Measurements from ENCODE around the gene NEURL1B.

Gene NEURL1B

GRCh38 chr5:172642486-172642885 lies 1.4 kb downstream of the NEURL1B start:
- Histone ChIP-seq H3K4me3 (ENCODE audit: low read depth, low read length) (no peak overlapping the region), H3K27me3 (replicated peaks) (peaks cover 38% of the 10 kb centered on the region), H3K36me3 (replicated peaks) (no peaks in the 10 kb centered on the region), H3K27ac (no peak overlapping the region)
- no peak for DNase-seq
- TF ChIP-seq, protein P1, sequence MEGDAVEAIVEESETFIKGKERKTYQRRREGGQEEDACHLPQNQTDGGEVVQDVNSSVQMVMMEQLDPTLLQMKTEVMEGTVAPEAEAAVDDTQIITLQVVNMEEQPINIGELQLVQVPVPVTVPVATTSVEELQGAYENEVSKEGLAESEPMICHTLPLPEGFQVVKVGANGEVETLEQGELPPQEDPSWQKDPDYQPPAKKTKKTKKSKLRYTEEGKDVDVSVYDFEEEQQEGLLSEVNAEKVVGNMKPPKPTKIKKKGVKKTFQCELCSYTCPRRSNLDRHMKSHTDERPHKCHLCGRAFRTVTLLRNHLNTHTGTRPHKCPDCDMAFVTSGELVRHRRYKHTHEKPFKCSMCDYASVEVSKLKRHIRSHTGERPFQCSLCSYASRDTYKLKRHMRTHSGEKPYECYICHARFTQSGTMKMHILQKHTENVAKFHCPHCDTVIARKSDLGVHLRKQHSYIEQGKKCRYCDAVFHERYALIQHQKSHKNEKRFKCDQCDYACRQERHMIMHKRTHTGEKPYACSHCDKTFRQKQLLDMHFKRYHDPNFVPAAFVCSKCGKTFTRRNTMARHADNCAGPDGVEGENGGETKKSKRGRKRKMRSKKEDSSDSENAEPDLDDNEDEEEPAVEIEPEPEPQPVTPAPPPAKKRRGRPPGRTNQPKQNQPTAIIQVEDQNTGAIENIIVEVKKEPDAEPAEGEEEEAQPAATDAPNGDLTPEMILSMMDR (IDR thresholded peaks at IDR 0.05; ENCODE audit: low read depth, low read length, missing control alignments): no peak
- in situ Hi-C loops (cut with HindIII; ENCODE audit: low pct_ligation_motif_present, low sequenced_read_pairs): no loop called here

- H3K4me3 ChIP-seq (ENCODE audit: low read depth, low read length): no peak overlapping the region
- TF ChIP-seq, protein P1 (IDR thresholded peaks at IDR 0.05; ENCODE audit: low read depth, low read length, missing control alignments): no peak
- H3K27me3 ChIP-seq (replicated peaks): peaks cover 31% of the 10 kb centered on the region
- in situ Hi-C loops (cut with HindIII; ENCODE audit: low pct_ligation_motif_present, low sequenced_read_pairs): no loop called here
- no peak for DNase-seq
- H3K27ac ChIP-seq: no peak overlapping the region
- no peaks in the 10 kb centered on the region for H3K36me3 ChIP-seq (replicated peaks)
Measured at GRCh38 chr5:172642926-172643871, 2.1 kb downstream of the NEURL1B start.

GRCh38 chr5:172644266-172644665 lies 3.2 kb downstream of the NEURL1B start:
- TF ChIP-seq, protein P1 (IDR thresholded peaks at IDR 0.05; ENCODE audit: low read depth, low read length, missing control alignments): no peak
- H3K27ac ChIP-seq: no peak overlapping the region
- no peaks in the 10 kb centered on the region for H3K36me3 ChIP-seq (replicated peaks)
- H3K4me3 ChIP-seq (ENCODE audit: low read depth, low read length): no peak overlapping the region
- H3K27me3 ChIP-seq (replicated peaks): peaks cover 31% of the 10 kb centered on the region
- in situ Hi-C loops (cut with HindIII; ENCODE audit: low pct_ligation_motif_present, low sequenced_read_pairs): no loop called here
- DNase-seq: no peak

- in situ Hi-C loops (cut with HindIII; ENCODE audit: low pct_ligation_motif_present, low sequenced_read_pairs): no loop called here
- Histone ChIP-seq H3K27me3 (replicated peaks) (peaks cover 33% of the 10 kb centered on the region), H3K27ac (no peak overlapping the region), H3K4me3 (ENCODE audit: low read depth, low read length) (no peak overlapping the region), H3K36me3 (replicated peaks) (no peaks in the 10 kb centered on the region)
- TF ChIP-seq, protein P1 (IDR thresholded peaks at IDR 0.05; ENCODE audit: low read depth, low read length, missing control alignments): no peak
- no peak for DNase-seq
Measured at GRCh38 chr5:172644711-172645110, 3.6 kb downstream of the NEURL1B start.

- no peak for DNase-seq
- no peak overlapping the region for H3K27ac ChIP-seq
- H3K27me3 ChIP-seq (replicated peaks): peaks cover 33% of the 10 kb centered on the region
- H3K4me3 ChIP-seq (ENCODE audit: low read depth, low read length): no peak overlapping the region
- in situ Hi-C loops (cut with HindIII; ENCODE audit: low pct_ligation_motif_present, low sequenced_read_pairs): no loop called here
- no peaks in the 10 kb centered on the region for H3K36me3 ChIP-seq (replicated peaks)
- TF ChIP-seq, protein P1 (IDR thresholded peaks at IDR 0.05; ENCODE audit: low read depth, low read length, missing control alignments): no peak
Measured at GRCh38 chr5:172645271-172646055, 4.4 kb downstream of the NEURL1B start.
